BJ (cell line): Measurements from ENCODE around the gene NUDT6. TPM values are rescaled to one million over a fixed set of nuclear protein-coding genes. Genes with fewer than 3 reads are reported as not detected.
"Not testable (repeated sequence)": the region's sequence is repeated elsewhere in the genome, so short reads cannot be mapped to it uniquely, and the experiment has no call there.

Experiments
- CTCF ChIA-PET: fragments of 350-600 bp; formaldehyde crosslinking; extraction: SDS; loops from one replicate; lab custom pipeline; 2021; ENCODE audit warnings: antibody characterized with exemption, inconsistent platforms; lab: Yijun Ruan, JAX
- POLR2A ChIA-PET: fragments of 300-600 bp; sonication (Branson Sonifier 250); formaldehyde crosslinking; extraction: SDS; loops from one replicate; lab custom pipeline; 2021; ENCODE audit warnings: antibody characterized with exemption; lab: Charles Lee
- DNase-seq: peaks from one replicate; pipeline ENCODE4 v3.0.0-alpha.2; 2011; ENCODE audit warnings: low read depth
- H3K27me3 ChIP-seq: 2 replicates; pipeline ENCODE4 v1.6.0; 2011; ENCODE audit warnings: low read length; ENCODE audit not compliant: control insufficient read depth, insufficient read depth
- H3K36me3 ChIP-seq: 2 replicates; pipeline ENCODE4 v1.5.1; 2011; ENCODE audit warnings: low read length; ENCODE audit not compliant: control insufficient read depth, insufficient read depth
- H3K4me3 ChIP-seq: 2 replicates; pipeline ENCODE4 v1.5.1; 2011; ENCODE audit warnings: low read depth, mild to moderate bottlenecking, control low read depth, low read length
- CTCF ChIP-seq: IDR thresholded peaks from 2 replicates; pipeline ENCODE4 v1.5.1; 2011; ENCODE audit warnings: low read depth, mild to moderate bottlenecking, control low read depth, inconsistent platforms, low read length, moderate library complexity; ENCODE audit not compliant: insufficient read depth
- polyA plus RNA-seq: library from polyadenylated mRNA; depleted of rRNA; stranded (reverse); fragments of >200 nt; gene quantifications from 2 replicates; pipeline ENCODE4 v1.2.3, GENCODE V29; 2011

The NUDT6 gene
- polyA plus RNA-seq, 1 experiment = 2.4 TPM

GRCh38 chr4:122855353-122855890 is 67.0 kb downstream of the NUDT6 start:
- H3K27me3 ChIP-seq = no peaks in the 10 kb centered on the region
- no peak for TF ChIP-seq CTCF
- no peak for DNase-seq
- ChIA-PET POLR2A (no interaction called here), CTCF (interaction anchor here (1.0 to 1.6 kb wide), 3 partner anchors 18 to 98 kb away, joined by 3 to 6 read pairs (median 5); no protein-coding TSS in a partner anchor)
- no peak overlapping the region for H3K4me3 ChIP-seq
- no peaks in the 10 kb centered on the region; the same call in none of the 2 replicates for H3K36me3 ChIP-seq

GRCh38 chr4:122854447-122855352 is 67.7 kb downstream of the NUDT6 start:
- DNase-seq = no peak
- Histone ChIP-seq H3K36me3 (no peaks in the 10 kb centered on the region; the same call in none of the 2 replicates), H3K27me3 (no peaks in the 10 kb centered on the region), H3K4me3 (no peak overlapping the region)
- TF ChIP-seq CTCF = no peak
- ChIA-PET CTCF (interaction anchor here (1.6 kb wide), 1 partner anchor 97 kb away, joined by 5 read pairs; no protein-coding TSS in a partner anchor), POLR2A (no interaction called here)

GRCh38 chr4:122851568-122851967 is 70.8 kb downstream of the NUDT6 start:
- CTCF ChIA-PET = interaction anchor here (0.9 kb wide), 1 partner anchor 63 kb away, joined by 4 read pairs; no protein-coding TSS in a partner anchor
- no peak overlapping the region for H3K4me3 ChIP-seq
- H3K27me3 ChIP-seq = no peaks in the 10 kb centered on the region
- TF ChIP-seq CTCF = no peak
- POLR2A ChIA-PET = no interaction called here
- DNase-seq = no peak
- peaks cover 1% of the 10 kb centered on the region; the same call in 1 of the 2 replicates for H3K36me3 ChIP-seq

GRCh38 chr4:122849789-122850188 is 72.6 kb downstream of the NUDT6 start:
- POLR2A ChIA-PET, DNase-seq, H3K27me3 ChIP-seq, H3K36me3 ChIP-seq, H3K4me3 ChIP-seq: not testable (repeated sequence)
- CTCF ChIA-PET = interaction anchor here (1.4 kb wide), 1 partner anchor 22 kb away, joined by 3 read pairs; no protein-coding TSS in a partner anchor

- CTCF ChIA-PET = no interaction called here
Observed at GRCh38 chr4:122847931-122848330, 74.5 kb downstream of the NUDT6 start.

More at GRCh38 chr4:122847931-122848330, 74.5 kb downstream of the NUDT6 start:
- no peak for DNase-seq
- Histone ChIP-seq H3K36me3 (peaks cover 4% of the 10 kb centered on the region), H3K4me3 (no peak overlapping the region), H3K27me3 (no peaks in the 10 kb centered on the region)
- no peak for TF ChIP-seq CTCF
- POLR2A ChIA-PET = no interaction called here
